HT-29 (cell line): ENCODE measurements around the gene CNNM1. TPM values are rescaled to one million over a fixed set of nuclear protein-coding genes. Genes with fewer than 3 reads are reported as not detected.

Source experiments
- total RNA-seq: library from RNA; depleted of rRNA; stranded (reverse); fragments of >200 nt; shearing (Covaris generic); gene quantifications from 2 replicates; pipeline ENCODE4 v1.2.3, GENCODE V29; 2014; rRNA removed

The CNNM1 gene
- total RNA-seq, 1 experiment from 2014 or later: not detected

Other genes starting within 250 kb of the CNNM1 start
- 0.08 TPM in 1 of 2 replicates, not detected in the other for gene HPSE2, start 93.5 kb upstream of the CNNM1 start, total RNA-seq
- gene GOT1, start 101.3 kb downstream of the CNNM1 start, total RNA-seq: 34.7 and 38.5 TPM in 2 replicates
- not detected in 2 replicates for gene NKX2-3, start 203.6 kb downstream of the CNNM1 start, total RNA-seq